NCI-H1436 (cell line): ENCODE measurements around the gene PPP1R15B.

Experiments used
- DNase-seq: peaks from one replicate; lab custom pipeline; 2025; lab: John Stamatoyannopoulos, UW

Gene PPP1R15B

DNA sequence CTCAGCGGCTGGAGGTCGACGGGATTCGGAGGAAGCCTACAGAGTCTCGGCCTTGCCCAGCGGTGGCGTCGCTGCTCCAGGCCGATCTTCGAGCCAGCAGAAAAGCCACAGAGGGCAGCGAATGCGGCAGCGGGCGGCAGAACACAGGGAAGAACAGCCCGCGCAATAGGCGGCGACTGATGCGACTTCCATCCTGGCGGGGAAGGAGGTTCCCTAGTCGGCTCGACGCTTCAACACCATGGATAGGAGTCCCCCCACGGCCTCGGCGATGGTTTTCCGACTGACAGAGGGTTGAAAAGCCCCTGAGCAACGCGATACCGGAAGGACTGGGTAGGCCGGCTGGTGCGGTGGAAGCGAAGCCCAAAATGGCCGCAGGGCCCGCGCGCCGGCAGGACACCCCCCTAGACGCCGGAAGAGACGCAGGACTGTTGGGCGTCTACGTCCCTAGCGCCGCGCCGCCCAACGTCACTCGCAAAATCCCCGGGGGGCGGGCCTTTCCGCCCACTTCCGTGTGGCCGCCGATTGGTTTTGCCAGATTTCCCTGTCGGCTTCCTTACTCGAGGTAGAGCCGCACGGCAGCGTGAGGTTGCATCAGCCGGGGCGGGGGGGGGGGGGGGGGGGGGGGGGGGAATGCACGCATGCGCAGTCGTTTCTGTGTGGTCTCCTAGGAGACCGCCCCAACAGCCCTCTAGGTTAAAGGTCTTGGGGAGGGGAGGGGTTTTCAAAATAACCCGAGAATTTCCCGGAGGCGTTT is at the start of gene PPP1R15B:
Gene PPP1R15B (minus strand): TSS at position 367 of the 754 bp plus-strand sequence. CDS start 406 bp downstream, outside the sequence.
- peak; percentile 100 for DNase-seq

GRCh38 chr1:204460346-204460745 is 48.7 kb upstream of the PPP1R15B start:
- DNase-seq = no peak

DNA sequence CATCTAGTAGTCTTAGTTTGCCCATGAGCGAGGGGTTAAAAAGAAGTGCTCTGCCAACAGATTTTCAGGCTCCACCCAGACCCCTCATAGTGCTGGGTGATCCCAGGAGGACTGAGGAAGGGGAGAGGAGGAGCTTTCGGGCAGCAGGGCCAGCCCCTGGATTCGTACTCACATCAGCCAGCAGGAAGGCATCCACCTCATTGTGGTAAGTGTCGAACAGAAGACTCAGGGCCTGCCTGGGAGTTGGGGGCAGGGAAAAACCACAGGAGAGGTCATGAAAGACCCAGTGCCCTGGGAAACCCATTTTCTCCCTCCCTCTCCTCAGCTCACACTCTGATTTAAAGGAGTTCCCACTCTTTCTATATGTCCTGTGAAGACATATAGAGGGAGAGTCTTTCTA is 48.1 kb upstream of the PPP1R15B start:
- DNase-seq = no peak

DNA sequence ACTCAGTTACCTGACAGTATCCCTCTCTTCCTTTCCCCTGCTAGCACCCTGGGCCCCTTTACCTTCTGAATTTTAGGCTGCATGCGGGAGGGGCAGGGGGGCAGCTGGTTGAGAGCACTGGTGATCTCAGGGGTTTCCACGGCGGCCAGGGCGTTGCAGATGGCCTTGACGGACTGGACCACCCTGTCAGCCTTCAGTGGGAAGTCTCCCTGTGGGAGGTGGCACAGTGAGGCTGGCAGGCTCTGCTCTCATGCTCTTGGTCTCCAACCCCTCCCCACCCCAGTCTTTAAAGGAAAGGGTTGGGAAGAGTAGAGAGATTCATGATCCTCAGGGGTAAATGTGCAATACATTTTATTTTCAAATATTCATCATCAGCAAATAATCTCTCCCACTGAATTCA is 46.0 kb upstream of the PPP1R15B start:
- DNase-seq = no peak

DNA sequence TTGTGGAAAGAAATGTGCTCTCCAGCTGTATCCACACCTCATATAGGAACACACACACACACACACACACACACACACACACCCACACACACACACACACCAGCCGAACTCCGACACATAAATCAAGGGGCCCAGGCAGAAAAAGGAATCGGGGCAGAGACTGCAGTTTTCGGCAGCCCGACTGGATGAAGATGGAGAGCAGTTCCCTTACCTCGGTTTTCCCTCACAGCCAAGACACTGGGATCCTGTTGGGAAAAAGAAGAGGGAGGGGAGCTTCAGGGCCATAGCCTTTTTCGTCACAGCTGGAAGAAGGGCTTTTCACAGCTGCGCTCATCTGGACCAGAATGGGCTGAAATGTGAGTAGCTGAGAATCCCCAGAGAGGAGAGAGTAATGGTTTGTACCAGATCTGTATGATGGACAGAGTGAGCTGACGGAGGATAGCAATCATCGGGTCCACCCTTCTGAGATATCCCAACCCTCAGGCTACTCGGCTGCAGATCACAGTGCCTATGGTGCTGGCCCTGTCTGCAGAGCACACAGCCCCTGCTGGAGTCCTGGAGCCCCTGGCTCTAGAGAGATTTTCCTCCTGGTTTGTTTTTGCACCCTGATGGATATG is 45.3 kb upstream of the PPP1R15B start:
- DNase-seq = no peak

DNA sequence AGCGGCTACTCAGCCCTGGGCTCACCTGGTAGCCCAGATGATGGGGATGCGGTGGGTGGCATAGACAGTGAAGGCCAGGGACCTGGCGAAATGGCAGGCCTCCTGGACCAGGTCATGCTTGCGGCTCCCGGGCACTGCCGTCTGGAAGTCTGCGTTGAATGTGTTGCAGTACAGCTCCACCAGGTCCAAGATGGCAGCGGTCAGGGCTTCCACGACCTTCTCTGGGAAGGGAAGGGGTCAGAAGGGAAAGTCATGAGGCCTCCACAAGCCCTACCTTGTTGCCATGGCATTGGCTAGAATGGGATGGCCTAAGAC is 44.2 kb upstream of the PPP1R15B start:
- DNase-seq = no peak

DNA sequence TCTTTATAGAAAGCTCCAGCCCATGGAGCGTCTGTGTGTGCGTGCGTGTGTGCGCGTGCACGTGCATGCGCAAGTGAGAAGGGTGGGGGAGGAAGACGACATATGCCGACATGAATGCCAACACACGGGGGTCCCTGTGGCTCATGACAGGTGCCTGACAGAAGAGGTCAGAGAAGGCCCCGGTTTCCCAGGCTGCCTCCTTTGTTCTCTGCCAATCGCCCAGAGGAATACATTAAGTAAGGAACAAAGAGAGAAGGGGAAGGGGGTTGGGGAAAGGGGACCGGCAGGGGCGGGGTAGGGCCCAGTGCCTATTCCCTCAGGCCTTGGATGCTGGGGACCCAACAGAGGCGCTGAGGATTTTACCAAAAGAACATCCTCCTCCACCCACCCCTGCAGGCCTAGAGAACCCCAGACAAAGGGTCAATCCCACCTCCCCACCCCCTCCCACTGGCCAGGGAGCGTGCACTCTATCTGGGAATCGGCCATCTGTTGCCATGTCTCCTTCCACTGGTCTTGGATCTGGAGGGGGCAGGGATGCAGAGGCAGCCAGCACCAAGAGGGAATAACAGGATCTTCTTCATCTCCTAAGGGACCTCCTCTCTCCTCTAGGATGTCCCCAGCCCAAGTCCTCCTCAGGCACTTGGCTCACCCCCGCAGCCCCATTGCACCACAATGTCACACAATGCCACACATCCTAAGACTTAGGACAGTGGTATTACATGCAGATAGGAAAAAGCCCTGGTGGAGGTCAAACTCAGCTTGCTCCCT is 43.6 kb upstream of the PPP1R15B start:
- DNase-seq = no peak

- no peak for DNase-seq
Observed at GRCh38 chr1:204454476-204454875, 42.9 kb upstream of the PPP1R15B start.

- DNase-seq = no peak
Observed at GRCh38 chr1:204453141-204453772, 41.6 kb upstream of the PPP1R15B start.

- DNase-seq = no peak
Observed at GRCh38 chr1:204451352-204452124, 39.9 kb upstream of the PPP1R15B start.

GRCh38 chr1:204450461-204451257 is 39.0 kb upstream of the PPP1R15B start:
- no peak for DNase-seq

DNA sequence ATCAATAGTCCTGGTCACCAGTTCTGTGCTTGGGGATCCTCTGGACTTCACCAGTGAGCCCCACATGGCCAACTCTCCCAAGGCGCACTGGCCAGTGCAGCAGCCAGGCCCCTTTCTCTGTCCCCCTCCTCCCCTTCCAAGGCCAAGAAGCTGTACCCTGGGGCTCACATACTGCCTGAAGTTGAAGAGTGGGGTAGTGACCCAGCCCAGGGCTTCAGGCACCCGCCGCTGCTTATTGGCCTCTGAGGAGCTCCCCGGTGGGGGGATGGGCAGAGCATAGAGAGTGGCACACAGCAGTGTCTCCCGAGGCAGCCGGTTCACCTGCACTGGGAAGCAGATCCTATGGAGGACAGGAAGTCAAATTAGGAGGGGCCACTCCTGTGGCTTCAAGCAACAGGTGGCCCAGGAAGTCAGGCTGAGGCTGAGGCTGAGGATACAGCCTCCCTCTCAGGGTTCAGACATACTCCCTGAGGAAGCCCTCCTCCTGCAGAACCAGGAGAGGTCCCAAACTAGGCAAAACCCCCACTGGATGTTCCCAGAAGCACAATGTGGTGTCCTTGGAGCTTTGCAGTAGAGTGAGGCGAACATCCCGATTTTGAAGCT is 38.2 kb upstream of the PPP1R15B start:
- no peak for DNase-seq

- DNase-seq = no peak
Observed at GRCh38 chr1:204448991-204449677, 37.5 kb upstream of the PPP1R15B start.

- no peak for DNase-seq
Observed at GRCh38 chr1:204448344-204448964, 36.8 kb upstream of the PPP1R15B start.

- DNase-seq = no peak
Observed at GRCh38 chr1:204447736-204448135, 36.1 kb upstream of the PPP1R15B start.

GRCh38 chr1:204447190-204447589 is 35.6 kb upstream of the PPP1R15B start:
- no peak for DNase-seq

DNA sequence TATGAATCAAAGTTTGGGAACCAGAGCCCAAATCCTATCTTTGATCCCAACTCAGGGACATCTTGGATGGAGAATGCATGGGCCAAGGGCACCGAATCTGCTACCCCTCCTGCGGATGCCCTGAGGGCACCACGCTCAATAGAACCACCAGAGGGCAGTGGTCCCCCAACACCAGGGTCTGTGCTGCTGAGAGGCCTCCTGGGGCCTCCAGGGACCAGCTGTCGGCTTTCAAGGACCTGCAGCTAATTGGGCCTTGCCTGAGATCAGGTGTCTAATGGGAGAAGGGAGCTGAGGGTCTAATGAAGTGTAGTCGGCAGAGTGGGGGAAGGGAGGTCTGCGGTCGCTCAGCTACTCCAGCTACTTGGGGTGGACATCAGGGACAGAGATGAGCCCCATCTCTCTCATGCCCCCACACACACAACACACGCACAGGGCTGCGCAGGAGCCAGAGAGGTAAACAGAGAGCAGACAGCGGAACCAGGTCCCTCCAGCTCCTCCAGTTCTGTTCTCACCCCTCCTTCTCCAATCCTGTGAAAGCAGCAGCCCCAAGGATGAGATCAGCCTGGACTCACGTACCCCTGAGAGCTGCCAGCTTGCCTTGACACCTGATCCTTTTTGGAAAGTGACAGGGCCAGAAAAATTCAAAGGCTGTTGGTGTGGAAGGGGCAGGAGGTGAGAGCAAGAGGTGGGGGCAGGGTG is 34.9 kb upstream of the PPP1R15B start:
- peak; percentile 98 for DNase-seq

DNA sequence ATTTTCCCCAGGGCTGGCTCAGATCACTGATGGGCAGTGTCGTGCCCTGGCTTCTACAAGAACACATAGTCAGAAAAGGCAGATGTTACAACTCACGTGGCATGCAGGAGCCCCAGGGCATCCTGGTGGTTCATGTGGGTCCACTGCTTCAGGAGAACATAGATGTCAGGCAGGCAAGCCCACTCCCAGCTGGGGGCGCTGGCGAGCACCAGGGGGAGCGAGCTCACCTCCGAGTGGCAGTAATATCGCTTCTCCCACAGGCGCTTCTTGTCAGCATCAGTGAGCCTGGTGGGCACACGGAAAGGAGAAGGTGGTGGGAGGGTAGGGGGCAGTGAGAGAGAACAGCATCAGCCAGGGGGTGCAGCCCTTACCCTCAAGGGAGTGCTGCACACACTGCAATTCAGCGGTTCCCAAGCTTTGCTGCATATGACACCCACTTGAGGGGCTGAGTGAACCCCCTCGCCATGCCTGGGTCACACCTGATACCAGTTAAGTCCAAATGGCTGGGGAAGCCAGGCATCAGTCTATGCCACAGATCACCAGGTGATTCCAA is 34.3 kb upstream of the PPP1R15B start:
- DNase-seq = peak; percentile 56
